Glomerular visceral epithelial cell (primary cell): Measurements from ENCODE around the gene MBTPS1.

Experiments used
- DNase-seq: peaks from one replicate; pipeline ENCODE4 v3.0.0-alpha.2; 2016; ENCODE audit errors: extremely low spot score

MBTPS1 gene

GRCh38 chr16:84005391-84005790, 111.4 kb downstream of the MBTPS1 start:
- no peak for DNase-seq

- no peak for DNase-seq
Measured at GRCh38 chr16:84004442-84004841, 112.3 kb downstream of the MBTPS1 start.
